Osteoblast (primary cell): ENCODE results near the gene NAE1. TPM values are rescaled to one million over a fixed set of nuclear protein-coding genes. Genes with fewer than 3 reads are reported as not detected.
"Not testable (repeated sequence)": the region's sequence is repeated elsewhere in the genome, so short reads cannot be mapped to it uniquely, and the experiment has no call there.

Source experiments
- DNase-seq: peaks from one replicate; pipeline ENCODE4 v3.0.0; 2011; ENCODE audit warnings: low spot score, mixed read lengths; ENCODE audit not compliant: insufficient read length; ENCODE audit errors: missing footprints
- H2AFZ ChIP-seq: 2 replicates; pipeline ENCODE4 v1.6.0; 2011; ENCODE audit warnings: mild to moderate bottlenecking, low read length
- H3K27ac ChIP-seq: 2 replicates; pipeline ENCODE4 v1.5.1; 2011; ENCODE audit warnings: mild to moderate bottlenecking, low read depth, low read length, moderate library complexity
- H3K27me3 ChIP-seq: 2 replicates; pipeline ENCODE4 v1.6.0; 2012; ENCODE audit warnings: mild to moderate bottlenecking, control low read depth, inconsistent platforms, low read length, moderate library complexity; ENCODE audit not compliant: insufficient read depth
- H3K36me3 ChIP-seq: 2 replicates; pipeline ENCODE4 v1.5.1; 2011; ENCODE audit warnings: mild to moderate bottlenecking, low read length, control low read depth, moderate library complexity; ENCODE audit not compliant: insufficient read depth
- H3K4me1 ChIP-seq: 2 replicates; pipeline ENCODE4 v1.5.1; 2011; ENCODE audit warnings: mild to moderate bottlenecking, low read length, control low read depth, moderate library complexity; ENCODE audit not compliant: insufficient read depth
- H3K4me2 ChIP-seq: 2 replicates; pipeline ENCODE4 v1.6.0; 2011; ENCODE audit warnings: mild to moderate bottlenecking, low read length; ENCODE audit not compliant: insufficient read depth
- H3K4me3 ChIP-seq: fragments of 200-600 bp; sonication (generic); 3 replicates; pipeline ENCODE4 v1.5.1; 2012; ENCODE audit warnings: mild to moderate bottlenecking, low read length, inconsistent platforms; ENCODE audit not compliant: insufficient read depth
- H3K79me2 ChIP-seq: 2 replicates; pipeline ENCODE4 v1.6.0; 2012; ENCODE audit warnings: mild to moderate bottlenecking, low read length, control low read depth, inconsistent platforms; ENCODE audit not compliant: insufficient read depth
- H3K9me3 ChIP-seq: 2 replicates; pipeline ENCODE4 v1.5.1; 2011; ENCODE audit warnings: low read depth, low read length, control low read depth
- H4K20me1 ChIP-seq: 2 replicates; pipeline ENCODE4 v1.6.0; 2012; ENCODE audit warnings: mild to moderate bottlenecking, low read length, control low read depth; ENCODE audit not compliant: insufficient read depth
- CTCF ChIP-seq: IDR thresholded peaks from 2 replicates; pipeline ENCODE4 v1.5.1; 2011; ENCODE audit warnings: mild to moderate bottlenecking, low read depth, low read length, moderate library complexity; ENCODE audit errors: extremely low read depth
- total RNA-seq: library from RNA; depleted of rRNA; stranded (reverse); fragments of >200 nt; gene quantifications from 2 replicates; pipeline ENCODE4 v1.2.3, GENCODE V29; 2012

NAE1 gene
- total RNA-seq, 1 donor = 73.5 TPM

- Histone ChIP-seq H3K27ac (peak overlapping the region; percentile 43), H3K79me2 (no peaks in the 10 kb centered on the region), H3K4me1 (peaks cover 29% of the 10 kb centered on the region), H2AFZ (peak overlapping the region; percentile 88), H3K4me3 (peak overlapping the region; percentile 70), H3K9me3 (no peaks in the 10 kb centered on the region), H3K36me3 (no peaks in the 10 kb centered on the region), H3K27me3 (no peaks in the 10 kb centered on the region), H3K4me2 (peak overlapping the region; percentile 82), H4K20me1 (no peaks in the 10 kb centered on the region)
- DNase-seq = peak; percentile 97
- peak; percentile 96 for TF ChIP-seq CTCF
Observed at GRCh38 chr16:66872943-66873684, 42.3 kb upstream of the NAE1 start.

- H3K36me3 ChIP-seq = no peaks in the 10 kb centered on the region
- peaks cover 25% of the 10 kb centered on the region for H3K4me1 ChIP-seq
- H3K4me3 ChIP-seq = peak overlapping the region; percentile 70
- H4K20me1 ChIP-seq = no peaks in the 10 kb centered on the region
- peak overlapping the region; percentile 88 for H2AFZ ChIP-seq
- no peaks in the 10 kb centered on the region for H3K27me3 ChIP-seq
- peak overlapping the region; percentile 82 for H3K4me2 ChIP-seq
- DNase-seq = no peak
- no peaks in the 10 kb centered on the region for H3K9me3 ChIP-seq
- H3K27ac ChIP-seq = peak overlapping the region; percentile 43
- H3K79me2 ChIP-seq = no peaks in the 10 kb centered on the region
- TF ChIP-seq CTCF = no peak
Observed at GRCh38 chr16:66872559-66872942, 41.8 kb upstream of the NAE1 start.

- no peak overlapping the region for H3K27ac ChIP-seq
- no peaks in the 10 kb centered on the region for H3K9me3 ChIP-seq
- H3K4me3 ChIP-seq = no peak overlapping the region
- H3K4me1 ChIP-seq = peaks cover 25% of the 10 kb centered on the region
- H2AFZ ChIP-seq = no peak overlapping the region
- TF ChIP-seq CTCF = no peak
- H3K4me2 ChIP-seq = no peak overlapping the region
- H3K27me3 ChIP-seq = no peaks in the 10 kb centered on the region
- H3K79me2 ChIP-seq = no peaks in the 10 kb centered on the region
- H3K36me3 ChIP-seq = no peaks in the 10 kb centered on the region
- H4K20me1 ChIP-seq = no peaks in the 10 kb centered on the region
- no peak for DNase-seq
Observed at GRCh38 chr16:66871840-66872239, 41.1 kb upstream of the NAE1 start.

GRCh38 chr16:66871363-66871762 lies 40.6 kb upstream of the NAE1 start:
- H3K4me1 ChIP-seq = peaks cover 25% of the 10 kb centered on the region
- H3K79me2 ChIP-seq, H4K20me1 ChIP-seq, H3K27me3 ChIP-seq, H3K36me3 ChIP-seq, H2AFZ ChIP-seq, H3K4me3 ChIP-seq, H3K4me2 ChIP-seq, H3K27ac ChIP-seq, DNase-seq, H3K9me3 ChIP-seq: not testable (repeated sequence)
